Endothelial cell of umbilical vein (primary cell): ENCODE measurements around the gene TBC1D23. TPM values are rescaled to one million over a fixed set of nuclear protein-coding genes. Genes with fewer than 3 reads are reported as not detected.

ENCODE experiments used
- BruUV-seq: library from RNA; stranded (reverse); fragments of 400-500 nt; replicated peaks from 2 replicates; lab custom pipeline; 2021; lab: Mats Ljungman, UMichigan
- CTCF ChIA-PET: fragments of 300-600, 350-600 bp; sonication (Branson Sonifier 250); formaldehyde crosslinking; loops from one replicate; lab custom pipeline; 2021; ENCODE audit warnings: antibody characterized with exemption, inconsistent platforms; lab: Charles Lee
- POLR2A ChIA-PET: fragments of 300-600, 350-600 bp; sonication (Branson Sonifier 250); formaldehyde crosslinking; loops from one replicate; lab custom pipeline; 2021; ENCODE audit warnings: antibody characterized with exemption, inconsistent platforms; lab: Charles Lee
- DNase-seq: peaks from one replicate; pipeline ENCODE4 v3.0.0-alpha.2; 2011; ENCODE audit warnings: low read depth, low spot score
- FAIRE-seq: peaks from 2 replicates; lab custom pipeline; 2011; peaks lifted over from hg19 to GRCh38; lab: Jason Lieb, UNC
- H2AFZ ChIP-seq: 2 replicates; pipeline ENCODE4 v1.6.0; 2012; ENCODE audit warnings: low read depth, low read length, control low read depth, inconsistent platforms
- H3K27ac ChIP-seq: 2 replicates; pipeline ENCODE4 v1.5.1; 2011; ENCODE audit warnings: low read depth, mild to moderate bottlenecking, control low read depth, low read length, moderate library complexity; ENCODE audit not compliant: insufficient read depth
- H3K27me3 ChIP-seq, 2 experiments: 2 replicates each; pipeline versions ENCODE4 v1.6.0 to v1.6.1; 2011; ENCODE audit warnings: low read length in 2 of 2, mixed read lengths in 1 of 2; ENCODE audit not compliant: control insufficient read depth in 2 of 2, insufficient read depth in 2 of 2
- H3K36me3 ChIP-seq, 2 experiments: 2 replicates in 1 of 2; 3 replicates in 1 of 2; pipeline ENCODE4 v1.5.1; 2011; ENCODE audit warnings: low read length in 2 of 2, mild to moderate bottlenecking in 1 of 2, moderate library complexity in 1 of 2; ENCODE audit not compliant: control insufficient read depth in 2 of 2, insufficient read depth in 2 of 2; ENCODE audit errors: extremely low read depth in 1 of 2
- H3K4me1 ChIP-seq: 3 replicates; pipeline ENCODE4 v1.5.1; 2011; ENCODE audit warnings: mild to moderate bottlenecking, low read length; ENCODE audit not compliant: control insufficient read depth, insufficient read depth; ENCODE audit errors: extremely low read depth
- H3K4me2 ChIP-seq: 2 replicates; pipeline ENCODE4 v1.6.1; 2011; ENCODE audit warnings: low read length, control low read depth, mixed read lengths; ENCODE audit not compliant: insufficient read depth
- H3K4me3 ChIP-seq, 3 experiments: fragments of 200-600 bp in 1 of 3; sonication (generic), shearing (Covaris generic) in 1 of 3; replicated peaks in 1 of 3; 2 replicates each; pipeline ENCODE4 v1.5.1; 2011 to 2016; ENCODE audit warnings: control low read depth in 3 of 3, low read length in 3 of 3, mild to moderate bottlenecking in 2 of 3, inconsistent platforms in 1 of 3, low read depth in 1 of 3, moderate library complexity in 1 of 3; ENCODE audit not compliant: insufficient read depth in 1 of 3
- H3K79me2 ChIP-seq: 2 replicates; pipeline ENCODE4 v1.6.0; 2012; ENCODE audit warnings: low read length, inconsistent platforms; ENCODE audit not compliant: control insufficient read depth, insufficient read depth
- H3K9ac ChIP-seq: replicated peaks from 2 replicates; pipeline ENCODE3; 2011; ENCODE audit warnings: low read length, control low read depth; ENCODE audit not compliant: insufficient read depth; ENCODE audit errors: extremely low read depth
- H3K9me1 ChIP-seq: replicated peaks from 3 replicates; pipeline ENCODE4 v1.6.0; 2011; ENCODE audit warnings: mild to moderate bottlenecking, low read length; ENCODE audit not compliant: control insufficient read depth, insufficient read depth; ENCODE audit errors: extremely low read depth
- H3K9me3 ChIP-seq: replicated peaks from 2 replicates; pipeline ENCODE4 v1.5.1; 2012; ENCODE audit warnings: low read length, inconsistent platforms; ENCODE audit not compliant: control insufficient read depth, insufficient read depth
- H4K20me1 ChIP-seq: replicated peaks from 2 replicates; pipeline ENCODE3; 2011; ENCODE audit warnings: mild to moderate bottlenecking, low read length; ENCODE audit not compliant: control insufficient read depth, insufficient read depth; ENCODE audit errors: extremely low read depth
- CTCF ChIP-seq, 2 donors: IDR thresholded peaks; 1 replicate in 1 of 2; 2 replicates in 1 of 2; pipeline ENCODE4 v1.5.1; 2011; ENCODE audit warnings: low read length in 2 of 2, mild to moderate bottlenecking in 2 of 2, moderate library complexity in 2 of 2, control low read depth in 1 of 2, inconsistent platforms in 1 of 2, low read depth in 1 of 2; ENCODE audit not compliant: insufficient read depth in 1 of 2; ENCODE audit errors: extremely low read depth in 1 of 2
- EZH2 ChIP-seq: IDR thresholded peaks from 2 replicates; pipeline ENCODE4 v1.6.1; 2012; ENCODE audit warnings: borderline replicate concordance, low read depth, mild to moderate bottlenecking, moderate library complexity, low read length, inconsistent platforms; ENCODE audit not compliant: severe bottlenecking
- FOS ChIP-seq: IDR thresholded peaks from 2 replicates; pipeline ENCODE4 v1.6.1; 2011; ENCODE audit warnings: mild to moderate bottlenecking, low read length, moderate library complexity, borderline replicate concordance; ENCODE audit not compliant: insufficient read depth
- GATA2 ChIP-seq: IDR thresholded peaks from 2 replicates; pipeline ENCODE4 v1.7.0; 2011; ENCODE audit warnings: low read depth, mild to moderate bottlenecking, moderate library complexity, mixed read lengths, low read length; ENCODE audit not compliant: insufficient read length, insufficient read depth
- JUN ChIP-seq: IDR thresholded peaks from 2 replicates; pipeline ENCODE4 v1.6.1; 2011; ENCODE audit warnings: borderline replicate concordance, low read depth; ENCODE audit not compliant: insufficient read length, insufficient read depth
- MAX ChIP-seq: IDR thresholded peaks from 2 replicates; pipeline ENCODE4 v1.6.1; 2011; ENCODE audit not compliant: insufficient read depth, insufficient read length
- MYC ChIP-seq: IDR thresholded peaks from one replicate; pipeline ENCODE4 v1.6.1; 2011; ENCODE audit warnings: mild to moderate bottlenecking, low read depth, low read length
- POLR2A ChIP-seq: IDR thresholded peaks from 2 replicates; pipeline ENCODE4 v1.6.1; 2012; ENCODE audit warnings: low read depth, mild to moderate bottlenecking, control low read depth, low read length
- POLR2AphosphoS5 ChIP-seq: IDR thresholded peaks from 2 replicates; pipeline ENCODE4 v1.6.1; 2012; ENCODE audit warnings: low read depth, mild to moderate bottlenecking, control low read depth, low read length, moderate library complexity; ENCODE audit not compliant: insufficient read depth
- dilution Hi-C: fragments of 300-500 bp; cut with MboI; formaldehyde crosslinking; loops from one replicate; pipeline ENCODE4 v1.15.0; 2019; ENCODE audit warnings: low sequenced_read_pairs; ENCODE audit not compliant: extremely low pct_ligation_motif_present
- intact Hi-C: fragments of 100-400 bp; cut with micrococcal nuclease; formaldehyde crosslinking; loops from one replicate; pipeline ENCODE4 v1.10.0; 2022
- polyA plus RNA-seq, 4 experiments: library from polyadenylated mRNA; depleted of rRNA in 3 of 4; stranded (reverse) in 3 of 4; unstranded in 1 of 4; fragments of >200 nt; gene quantifications; 2 replicates each; pipeline versions ENCODE4 v1.2.1 to v1.2.3, GENCODE V29; 2011 to 2012; ENCODE audit warnings: missing spikeins in 1 of 4
- total RNA-seq: library from RNA; stranded (reverse); gene quantifications from 2 replicates; pipeline ENCODE4 v1.2.3, GENCODE V29; 2021

TBC1D23 gene
- total and polyA plus RNA-seq, 2 donors (not counting 3 experiments of a cell fraction or from before 2014, with no cell fraction given), result 10.3 to 34.8 TPM

GRCh38 chr3:100319951-100320350, 59.2 kb downstream of the TBC1D23 start:
- no peak overlapping the region for H2AFZ ChIP-seq
- no peaks in the 10 kb centered on the region for H3K9me3 ChIP-seq
- DNase-seq (no peak), FAIRE-seq (no peak)
- peaks cover 0 to 5% of the 10 kb centered on the region in 2 experiments for H3K36me3 ChIP-seq
- no peaks in the 10 kb centered on the region for H3K27me3 ChIP-seq
- intact Hi-C loops (loop anchor here (5.0 kb wide), 1 partner anchor 488 kb away; no protein-coding TSS in a partner anchor), dilution Hi-C loops (no loop called here)
- no peak overlapping the region for H3K9ac ChIP-seq
- ChIA-PET POLR2A (no interaction called here), CTCF (interaction anchor here (1.0 to 1.3 kb wide), 2 partner anchors 12 to 488 kb away, joined by 4 read pairs; no protein-coding TSS in a partner anchor)
- TF ChIP-seq MAX (no peak), JUN (no peak), GATA2 (no peak), FOS (no peak), POLR2AphosphoS5 (no peak)
- BruUV-seq, result no TSS peak
- H4K20me1 ChIP-seq, result no peaks in the 10 kb centered on the region
- no peak overlapping the region for H3K4me3 ChIP-seq
- H3K4me2 ChIP-seq, result no peak overlapping the region
- no peaks in the 10 kb centered on the region for H3K4me1 ChIP-seq
- H3K79me2 ChIP-seq, result no peaks in the 10 kb centered on the region
- no peak overlapping the region for H3K27ac ChIP-seq
- no peaks in the 10 kb centered on the region for H3K9me1 ChIP-seq

- no peaks in the 10 kb centered on the region for H3K4me1 ChIP-seq
- no peak overlapping the region for H2AFZ ChIP-seq
- ChIA-PET CTCF (no interaction called here), POLR2A (no interaction called here)
- no peaks in the 10 kb centered on the region for H3K9me3 ChIP-seq
- H3K79me2 ChIP-seq, result no peaks in the 10 kb centered on the region
- no peak overlapping the region for H3K4me3 ChIP-seq
- no peak for DNase-seq
- H3K36me3 ChIP-seq, result peaks cover 2 to 3% of the 10 kb centered on the region in 2 experiments
- no TSS peak for BruUV-seq
- intact Hi-C loops (no loop called here), dilution Hi-C loops (no loop called here)
- TF ChIP-seq EZH2, result no peak
- no peak for TF ChIP-seq GATA2
- TF ChIP-seq CTCF (IDR thresholded peaks at IDR 0.05; ENCODE audit: extremely low read depth in 1 of 2, insufficient read depth in 1 of 2, low read depth in 1 of 2, low read length in 2 of 2), result no peak
- TF ChIP-seq FOS, result no peak
- no peak for TF ChIP-seq MAX
- no peak for TF ChIP-seq POLR2A
- TF ChIP-seq JUN, result no peak
- no peak for TF ChIP-seq POLR2AphosphoS5
- no peak for TF ChIP-seq MYC
- H3K27ac ChIP-seq, result no peak overlapping the region
- no peaks in the 10 kb centered on the region for H3K27me3 ChIP-seq
- no peaks in the 10 kb centered on the region for H4K20me1 ChIP-seq
- H3K9ac ChIP-seq, result no peak overlapping the region
- no peak for FAIRE-seq
- no peaks in the 10 kb centered on the region for H3K9me1 ChIP-seq
- no peak overlapping the region for H3K4me2 ChIP-seq
Observed at GRCh38 chr3:100324044-100324443, 63.3 kb downstream of the TBC1D23 start.
